Measurements from ENCODE around the gene PALLD. TPM values are rescaled to one million over a fixed set of nuclear protein-coding genes. Genes with fewer than 3 reads are reported as not detected.

Gene PALLD
- total RNA-seq, 4 donors from 2014 or later: 1,903 to 3,507 (median 2,130) TPM

GRCh38 chr4:168540086-168540485, 43.2 kb downstream of the PALLD start:
- Histone ChIP-seq H3K27me3 (no peaks in the 10 kb centered on the region), H3K9me3 (no peaks in the 10 kb centered on the region), H3K27ac (replicated peaks in 1 of 4) (no peak overlapping the region), H3K4me1 (peaks cover 0 to 10% (median 0%) of the 10 kb centered on the region in 4 donors), H3K36me3 (no peaks in the 10 kb centered on the region), H3K4me3 (no peak overlapping the region)
- TF ChIP-seq POLR2A (IDR thresholded peaks at IDR 0.05; ENCODE audit: low read depth) (no peak), CTCF (IDR thresholded peaks at IDR 0.05) (no peak), EP300 (IDR thresholded peaks at IDR 0.05) (no peak), POLR2AphosphoS5 (IDR thresholded peaks at IDR 0.05) (no peak)
- intact Hi-C loops (cut with DNase I): no loop called here
- 86% methylated on average over 9 of the region's 9 CpGs for WGBS
- no peak for DNase-seq (ENCODE audit: extremely low spot score)

GRCh38 chr4:168540503-168541265, 43.8 kb downstream of the PALLD start:
- Histone ChIP-seq H3K27ac (replicated peaks in 1 of 4) (no peak overlapping the region), H3K36me3 (no peaks in the 10 kb centered on the region), H3K27me3 (no peaks in the 10 kb centered on the region), H3K4me3 (no peak overlapping the region), H3K9me3 (no peaks in the 10 kb centered on the region), H3K4me1 (peaks cover 0 to 10% (median 0%) of the 10 kb centered on the region in 4 donors)
- 91% methylated on average over 6 of the region's 6 CpGs for WGBS
- TF ChIP-seq POLR2A (IDR thresholded peaks at IDR 0.05; ENCODE audit: low read depth) (no peak), POLR2AphosphoS5 (IDR thresholded peaks at IDR 0.05) (no peak)
- intact Hi-C loops (cut with DNase I): no loop called here
- DNase-seq (ENCODE audit: extremely low spot score): no peak

- no peaks in the 10 kb centered on the region for H3K27me3 ChIP-seq
- H3K4me3 ChIP-seq: no peak overlapping the region
- H3K27ac ChIP-seq (replicated peaks in 1 of 4): no peak overlapping the region
- intact Hi-C loops (cut with DNase I): no loop called here
- TF ChIP-seq POLR2A (IDR thresholded peaks at IDR 0.05; ENCODE audit: low read depth): no peak
- TF ChIP-seq EP300 (IDR thresholded peaks at IDR 0.05): no peak
- TF ChIP-seq CTCF (IDR thresholded peaks at IDR 0.05): no peak
- TF ChIP-seq POLR2AphosphoS5 (IDR thresholded peaks at IDR 0.05): no peak
- WGBS: 96% methylated on average over 7 of the region's 7 CpGs
- DNase-seq (ENCODE audit: extremely low spot score): no peak
- no peaks in the 10 kb centered on the region for H3K36me3 ChIP-seq
- H3K9me3 ChIP-seq: no peaks in the 10 kb centered on the region
- peaks cover 0 to 5% (median 0%) of the 10 kb centered on the region in 4 donors for H3K4me1 ChIP-seq
Observed at GRCh38 chr4:168541266-168541953, 44.6 kb downstream of the PALLD start.

GRCh38 chr4:168549143-168549542, 52.3 kb downstream of the PALLD start:
- H3K27ac ChIP-seq (replicated peaks in 1 of 4): no peak overlapping the region
- WGBS: 76% methylated on average over 4 of the region's 4 CpGs
- no peaks in the 10 kb centered on the region for H3K4me1 ChIP-seq
- no peaks in the 10 kb centered on the region for H3K27me3 ChIP-seq
- intact Hi-C loops (cut with DNase I): no loop called here
- H3K9me3 ChIP-seq: no peaks in the 10 kb centered on the region
- TF ChIP-seq POLR2A (IDR thresholded peaks at IDR 0.05; ENCODE audit: low read depth): no peak
- no peak for TF ChIP-seq CTCF (IDR thresholded peaks at IDR 0.05)
- no peak for TF ChIP-seq EP300 (IDR thresholded peaks at IDR 0.05)
- TF ChIP-seq POLR2AphosphoS5 (IDR thresholded peaks at IDR 0.05): no peak
- H3K36me3 ChIP-seq: no peaks in the 10 kb centered on the region
- no peak for DNase-seq (ENCODE audit: extremely low spot score)
- H3K4me3 ChIP-seq: no peak overlapping the region

- intact Hi-C loops (cut with DNase I): no loop called here
- H3K36me3 ChIP-seq: no peaks in the 10 kb centered on the region
- whole genome bisulfite sequencing: 88% methylated on average over 5 of the region's 5 CpGs
- no peaks in the 10 kb centered on the region for H3K9me3 ChIP-seq
- TF ChIP-seq POLR2AphosphoS5 (IDR thresholded peaks at IDR 0.05) (no peak), EP300 (IDR thresholded peaks at IDR 0.05) (no peak)
- H3K27ac ChIP-seq (replicated peaks in 1 of 4): no peak overlapping the region
- H3K4me3 ChIP-seq: no peak overlapping the region
- DNase-seq (ENCODE audit: extremely low spot score): no peak
- no peaks in the 10 kb centered on the region for H3K27me3 ChIP-seq
- H3K4me1 ChIP-seq: no peaks in the 10 kb centered on the region
Observed at GRCh38 chr4:168550064-168550766, 53.4 kb downstream of the PALLD start.
